HepG2 (cell line): ENCODE results near the gene KLHL17. TPM values are rescaled to one million over a fixed set of nuclear protein-coding genes. Genes with fewer than 3 reads are reported as not detected.

Source experiments
- ATAC-seq: fragments of 200-7000 bp; cut with Tn5 transposase; 3 replicates; pipeline ENCODE4 v1.9.1; 2020; ENCODE audit warnings: mild to moderate bottlenecking, moderate library complexity
- BruUV-seq: library from RNA; stranded (reverse); fragments of 400-500 nt; replicated peaks from 2 replicates; lab custom pipeline; 2021; lab: Mats Ljungman, UMichigan
- CTCF ChIA-PET: fragments of 300-600 bp; formaldehyde crosslinking; extraction: SDS; loops from one replicate; lab custom pipeline; 2021; ENCODE audit warnings: low total read pairs, inconsistent platforms, low intra/inter-chr PET ratio; lab: Yijun Ruan, JAX
- POLR2A ChIA-PET: fragments of 350-600 bp; sonication (Branson Sonifier 250); formaldehyde crosslinking; loops from one replicate; lab custom pipeline; 2020; ENCODE audit warnings: antibody characterized with exemption, inconsistent platforms; lab: Yijun Ruan, JAX
- DNase-seq: peaks from one replicate; pipeline ENCODE4 v3.0.0-alpha.2; 2015; ENCODE audit warnings: low spot score
- FAIRE-seq: peaks from 3 replicates; lab custom pipeline; 2011; peaks lifted over from hg19 to GRCh38; lab: Jason Lieb, UNC
- H2AFZ ChIP-seq: one replicate; pipeline ENCODE4 v1.6.1; 2011; ENCODE audit warnings: low read length, inconsistent platforms
- H3K27ac ChIP-seq: fragments of 300-600 bp; 3 replicates; pipeline ENCODE4 v1.8.0; 2011; ENCODE audit warnings: mixed run types, mild to moderate bottlenecking, mixed read lengths, low read length, inconsistent platforms; ENCODE audit not compliant: insufficient read depth; ENCODE audit errors: extremely low read length
- H3K27me3 ChIP-seq, 2 experiments: fragments of 200-600 bp in 1 of 2; 2 replicates in 1 of 2; 3 replicates in 1 of 2; pipeline versions ENCODE4 v1.6.0 to v1.8.0; 2011; ENCODE audit warnings: low read length in 2 of 2, mild to moderate bottlenecking in 2 of 2, moderate library complexity in 2 of 2, inconsistent platforms in 1 of 2; ENCODE audit not compliant: insufficient read depth in 2 of 2, control insufficient read depth in 1 of 2
- H3K36me3 ChIP-seq, 2 experiments: fragments of 200-600 bp in 1 of 2; replicated peaks in 1 of 2; 2 replicates in 1 of 2; 3 replicates in 1 of 2; pipeline versions ENCODE4 v1.5.1 to v1.8.0; 2011; ENCODE audit warnings: low read length in 2 of 2, inconsistent platforms in 1 of 2; ENCODE audit not compliant: insufficient read depth in 2 of 2, control insufficient read depth in 1 of 2
- H3K4me1 ChIP-seq: 2 replicates; pipeline ENCODE4 v1.5.1; 2012; ENCODE audit warnings: low read length, inconsistent platforms; ENCODE audit not compliant: insufficient read depth
- H3K4me2 ChIP-seq: 2 replicates; pipeline ENCODE4 v1.6.0; 2011; ENCODE audit warnings: low read depth, low read length, inconsistent platforms
- H3K4me3 ChIP-seq, 3 experiments: fragments of 200-600 bp in 1 of 3; sonication (generic), shearing (Covaris generic) in 1 of 3; replicated peaks in 1 of 3; 2 replicates each; pipeline ENCODE4 v1.5.1; 2011 to 2016; ENCODE audit warnings: low read length in 3 of 3, inconsistent platforms in 2 of 3, low read depth in 2 of 3, mild to moderate bottlenecking in 2 of 3, control low read depth in 1 of 3, mixed read lengths in 1 of 3; ENCODE audit not compliant: insufficient read depth in 1 of 3
- H3K79me2 ChIP-seq: one replicate; pipeline ENCODE4 v1.6.1; 2011; ENCODE audit warnings: low read length, inconsistent platforms; ENCODE audit not compliant: insufficient read depth
- H3K9ac ChIP-seq: 2 replicates; pipeline ENCODE4 v1.6.0; 2011; ENCODE audit warnings: mild to moderate bottlenecking, low read depth, low read length, inconsistent platforms; ENCODE audit not compliant: insufficient read depth
- H3K9me3 ChIP-seq: 2 replicates; pipeline ENCODE4 v1.5.1; 2012; ENCODE audit warnings: mild to moderate bottlenecking, low read length
- H4K20me1 ChIP-seq: 2 replicates; pipeline ENCODE4 v1.6.0; 2011; ENCODE audit warnings: inconsistent platforms, mild to moderate bottlenecking, low read length, moderate library complexity; ENCODE audit not compliant: insufficient read depth
- ATRX ChIP-seq: sonication (generic); formaldehyde crosslinking; IDR thresholded peaks from 2 replicates; pipeline ENCODE4 v1.4.0; 2020; ENCODE audit warnings: missing genetic modification reagents, borderline replicate concordance
- MXD4 ChIP-seq: IDR thresholded peaks from 2 replicates; pipeline ENCODE4 v1.6.1; 2016; ENCODE audit warnings: mild to moderate bottlenecking, missing biosample characterization, missing genetic modification reagents
- SRSF9 ChIP-seq: fragments of 200-400 bp; formaldehyde crosslinking; IDR thresholded peaks from 2 replicates; pipeline ENCODE4 v1.6.1; 2018; ENCODE audit warnings: borderline replicate concordance, mild to moderate bottlenecking, low read depth, low read length; ENCODE audit not compliant: insufficient read depth, poor library complexity, severe bottlenecking
- ZNF296 ChIP-seq: sonication (generic); formaldehyde crosslinking; conservative IDR thresholded peaks from 2 replicates; pipeline ENCODE4 v1.5.0; 2020; ENCODE audit warnings: mild to moderate bottlenecking, missing genetic modification reagents
- ZNF570 ChIP-seq: sonication (generic); formaldehyde crosslinking; IDR thresholded peaks from 2 replicates; pipeline ENCODE4 v1.4.0; 2020; ENCODE audit warnings: mild to moderate bottlenecking, missing genetic modification reagents, borderline replicate concordance
- ZNF75D ChIP-seq: sonication (generic); formaldehyde crosslinking; IDR thresholded peaks from 2 replicates; pipeline ENCODE4 v1.8.1; 2023; ENCODE audit warnings: missing genetic modification reagents, mild to moderate bottlenecking, borderline replicate concordance
- WGBS: methylation state at CpG from one replicate; pipeline ENCODE4 v1.1.6; 2017; ENCODE audit warnings: low lambda C conversion rate; 5-methylcytosine and 5-hydroxymethylcytosine counted together
- in situ Hi-C: cut with HindIII; loops from 2 replicates; pipeline ENCODE4 v1.10.0; 2017; ENCODE audit warnings: low pct_unique_long_range_greater_than_20kb; ENCODE audit not compliant: extremely low pct_ligation_motif_present
- intact Hi-C: fragments of 100-400 bp; cut with micrococcal nuclease; formaldehyde crosslinking; loops from one replicate; pipeline ENCODE4 v1.10.0; 2022; ENCODE audit not compliant: unreplicated experiment
- polyA plus RNA-seq, 8 experiments: library from polyadenylated mRNA; depleted of rRNA in 3 of 8; stranded (reverse) in 7 of 8; unstranded in 1 of 8; fragments of >200 nt; fragmentation: Illumina TruSeq in 4 of 8; extraction: Trizol in 4 of 8; gene quantifications; 2 replicates each; pipeline versions ENCODE4 v1.2.1 to v1.2.3, GENCODE V29; 2011 to 2016; ENCODE audit warnings: low read depth in 4 of 8, missing spikeins in 1 of 8, mixed read lengths in 1 of 8; ENCODE audit not compliant: insufficient read depth in 1 of 8
- total RNA-seq, 5 experiments: library from RNA; depleted of rRNA; stranded (reverse); fragments of >200 nt; fragmentation: Illumina TruSeq; extraction: Trizol; gene quantifications; 2 replicates each; pipeline ENCODE4 v1.2.3, GENCODE V29; 2016; ENCODE audit warnings: low read depth in 1 of 5
- TF ChIP-seq, protein P1 (sequence below): sonication (generic); formaldehyde crosslinking; IDR thresholded peaks from 2 replicates; pipeline ENCODE4 v1.5.1; 2020; ENCODE audit warnings: missing genetic modification reagents, mild to moderate bottlenecking, borderline replicate concordance
- TF ChIP-seq, protein P2 (sequence below): sonication (generic); formaldehyde crosslinking; IDR thresholded peaks from 2 replicates; pipeline ENCODE4 v1.8.1; 2023; ENCODE audit warnings: mild to moderate bottlenecking, inconsistent platforms, moderate library complexity, missing genetic modification reagents, borderline replicate concordance
- TF ChIP-seq, protein P3 (sequence below): sonication (generic); formaldehyde crosslinking; IDR thresholded peaks from 2 replicates; pipeline ENCODE4 v1.4.0; 2020; ENCODE audit warnings: missing genetic modification reagents
- TF ChIP-seq, protein P4 (sequence below): sonication (generic); formaldehyde crosslinking; IDR thresholded peaks from 2 replicates; pipeline ENCODE4; 2020; ENCODE audit warnings: missing genetic modification reagents, mild to moderate bottlenecking, borderline replicate concordance

The KLHL17 gene
- total and polyA plus RNA-seq, 2 of the 13 experiments (the other 11 are each of a cell fraction or from before 2014, with no cell fraction given), result 9.3 to 24.7 TPM

DNA sequence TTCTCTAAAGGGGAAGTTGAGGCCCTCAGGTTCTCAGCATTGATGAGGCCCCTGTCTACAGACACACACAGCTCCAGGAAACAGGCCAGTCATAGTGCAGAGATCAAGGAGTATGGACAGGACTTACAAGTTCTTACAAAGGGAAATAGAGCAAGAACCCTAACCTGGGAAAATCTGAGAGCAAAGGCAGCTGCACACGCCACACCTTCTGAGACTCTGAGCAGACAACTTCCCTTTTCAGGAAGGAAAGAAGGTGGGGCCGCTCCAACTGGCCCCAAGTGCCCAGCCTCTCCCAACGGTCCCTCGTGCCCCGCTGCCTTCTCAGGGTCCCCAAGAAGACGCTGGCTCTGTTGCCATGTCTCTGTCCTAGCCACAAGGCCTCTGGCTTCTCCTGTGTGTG is 4.9 kb upstream of the KLHL17 start:
- H3K9ac ChIP-seq, result no peak overlapping the region
- peaks cover 0 to 4% of the 10 kb centered on the region in 2 experiments; a peak in 1 of 5 replicates for H3K27me3 ChIP-seq
- 96% methylated on average over 5 of the region's 6 CpGs for WGBS
- in situ Hi-C loops, result no loop called here
- TF ChIP-seq MXD4 (CRISPR knock-in tag), result no peak
- TF ChIP-seq, protein P1, sequence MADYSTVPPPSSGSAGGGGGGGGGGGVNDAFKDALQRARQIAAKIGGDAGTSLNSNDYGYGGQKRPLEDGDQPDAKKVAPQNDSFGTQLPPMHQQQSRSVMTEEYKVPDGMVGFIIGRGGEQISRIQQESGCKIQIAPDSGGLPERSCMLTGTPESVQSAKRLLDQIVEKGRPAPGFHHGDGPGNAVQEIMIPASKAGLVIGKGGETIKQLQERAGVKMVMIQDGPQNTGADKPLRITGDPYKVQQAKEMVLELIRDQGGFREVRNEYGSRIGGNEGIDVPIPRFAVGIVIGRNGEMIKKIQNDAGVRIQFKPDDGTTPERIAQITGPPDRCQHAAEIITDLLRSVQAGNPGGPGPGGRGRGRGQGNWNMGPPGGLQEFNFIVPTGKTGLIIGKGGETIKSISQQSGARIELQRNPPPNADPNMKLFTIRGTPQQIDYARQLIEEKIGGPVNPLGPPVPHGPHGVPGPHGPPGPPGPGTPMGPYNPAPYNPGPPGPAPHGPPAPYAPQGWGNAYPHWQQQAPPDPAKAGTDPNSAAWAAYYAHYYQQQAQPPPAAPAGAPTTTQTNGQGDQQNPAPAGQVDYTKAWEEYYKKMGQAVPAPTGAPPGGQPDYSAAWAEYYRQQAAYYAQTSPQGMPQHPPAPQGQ (CRISPR knock-in tag), result no peak
- no peak for TF ChIP-seq ZNF75D (CRISPR knock-in tag)
- no peak for TF ChIP-seq ZNF296 (CRISPR knock-in tag)
- no peak for TF ChIP-seq ATRX (CRISPR knock-in tag)
- no peak for TF ChIP-seq ZNF570 (CRISPR knock-in tag)
- TF ChIP-seq, protein P2, sequence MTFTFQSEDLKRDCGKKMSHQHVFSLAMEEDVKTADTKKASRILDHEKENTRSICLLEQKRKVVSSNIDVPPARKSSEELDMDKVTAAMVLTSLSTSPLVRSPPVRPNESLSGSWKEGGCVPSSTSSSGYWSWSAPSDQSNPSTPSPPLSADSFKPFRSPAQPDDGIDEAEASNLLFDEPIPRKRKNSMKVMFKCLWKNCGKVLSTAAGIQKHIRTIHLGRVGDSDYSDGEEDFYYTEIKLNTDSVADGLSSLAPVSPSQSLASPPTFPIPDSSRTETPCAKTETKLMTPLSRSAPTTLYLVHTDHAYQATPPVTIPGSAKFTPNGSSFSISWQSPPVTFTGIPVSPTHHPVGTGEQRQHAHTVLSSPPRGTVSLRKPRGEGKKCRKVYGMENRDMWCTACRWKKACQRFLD, result no peak
- TF ChIP-seq, protein P3, sequence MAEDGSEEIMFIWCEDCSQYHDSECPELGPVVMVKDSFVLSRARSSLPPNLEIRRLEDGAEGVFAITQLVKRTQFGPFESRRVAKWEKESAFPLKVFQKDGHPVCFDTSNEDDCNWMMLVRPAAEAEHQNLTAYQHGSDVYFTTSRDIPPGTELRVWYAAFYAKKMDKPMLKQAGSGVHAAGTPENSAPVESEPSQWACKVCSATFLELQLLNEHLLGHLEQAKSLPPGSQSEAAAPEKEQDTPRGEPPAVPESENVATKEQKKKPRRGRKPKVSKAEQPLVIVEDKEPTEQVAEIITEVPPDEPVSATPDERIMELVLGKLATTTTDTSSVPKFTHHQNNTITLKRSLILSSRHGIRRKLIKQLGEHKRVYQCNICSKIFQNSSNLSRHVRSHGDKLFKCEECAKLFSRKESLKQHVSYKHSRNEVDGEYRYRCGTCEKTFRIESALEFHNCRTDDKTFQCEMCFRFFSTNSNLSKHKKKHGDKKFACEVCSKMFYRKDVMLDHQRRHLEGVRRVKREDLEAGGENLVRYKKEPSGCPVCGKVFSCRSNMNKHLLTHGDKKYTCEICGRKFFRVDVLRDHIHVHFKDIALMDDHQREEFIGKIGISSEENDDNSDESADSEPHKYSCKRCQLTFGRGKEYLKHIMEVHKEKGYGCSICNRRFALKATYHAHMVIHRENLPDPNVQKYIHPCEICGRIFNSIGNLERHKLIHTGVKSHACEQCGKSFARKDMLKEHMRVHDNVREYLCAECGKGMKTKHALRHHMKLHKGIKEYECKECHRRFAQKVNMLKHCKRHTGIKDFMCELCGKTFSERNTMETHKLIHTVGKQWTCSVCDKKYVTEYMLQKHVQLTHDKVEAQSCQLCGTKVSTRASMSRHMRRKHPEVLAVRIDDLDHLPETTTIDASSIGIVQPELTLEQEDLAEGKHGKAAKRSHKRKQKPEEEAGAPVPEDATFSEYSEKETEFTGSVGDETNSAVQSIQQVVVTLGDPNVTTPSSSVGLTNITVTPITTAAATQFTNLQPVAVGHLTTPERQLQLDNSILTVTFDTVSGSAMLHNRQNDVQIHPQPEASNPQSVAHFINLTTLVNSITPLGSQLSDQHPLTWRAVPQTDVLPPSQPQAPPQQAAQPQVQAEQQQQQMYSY, result no peak
- no peak for TF ChIP-seq SRSF9
- TF ChIP-seq, protein P4, sequence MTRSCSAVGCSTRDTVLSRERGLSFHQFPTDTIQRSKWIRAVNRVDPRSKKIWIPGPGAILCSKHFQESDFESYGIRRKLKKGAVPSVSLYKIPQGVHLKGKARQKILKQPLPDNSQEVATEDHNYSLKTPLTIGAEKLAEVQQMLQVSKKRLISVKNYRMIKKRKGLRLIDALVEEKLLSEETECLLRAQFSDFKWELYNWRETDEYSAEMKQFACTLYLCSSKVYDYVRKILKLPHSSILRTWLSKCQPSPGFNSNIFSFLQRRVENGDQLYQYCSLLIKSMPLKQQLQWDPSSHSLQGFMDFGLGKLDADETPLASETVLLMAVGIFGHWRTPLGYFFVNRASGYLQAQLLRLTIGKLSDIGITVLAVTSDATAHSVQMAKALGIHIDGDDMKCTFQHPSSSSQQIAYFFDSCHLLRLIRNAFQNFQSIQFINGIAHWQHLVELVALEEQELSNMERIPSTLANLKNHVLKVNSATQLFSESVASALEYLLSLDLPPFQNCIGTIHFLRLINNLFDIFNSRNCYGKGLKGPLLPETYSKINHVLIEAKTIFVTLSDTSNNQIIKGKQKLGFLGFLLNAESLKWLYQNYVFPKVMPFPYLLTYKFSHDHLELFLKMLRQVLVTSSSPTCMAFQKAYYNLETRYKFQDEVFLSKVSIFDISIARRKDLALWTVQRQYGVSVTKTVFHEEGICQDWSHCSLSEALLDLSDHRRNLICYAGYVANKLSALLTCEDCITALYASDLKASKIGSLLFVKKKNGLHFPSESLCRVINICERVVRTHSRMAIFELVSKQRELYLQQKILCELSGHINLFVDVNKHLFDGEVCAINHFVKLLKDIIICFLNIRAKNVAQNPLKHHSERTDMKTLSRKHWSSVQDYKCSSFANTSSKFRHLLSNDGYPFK (CRISPR knock-in tag), result no peak
- TF ChIP-seq, all 625 proteins: peak for 0
- Histone ChIP-seq H3K4me3 (no peak overlapping the region), H3K4me1 (peaks cover 11% of the 10 kb centered on the region), H2AFZ (no peak overlapping the region), H3K36me3 (peaks cover 38 to 66% of the 10 kb centered on the region in 2 experiments), H3K9me3 (no peaks in the 10 kb centered on the region), H3K79me2 (peaks cover 21% of the 10 kb centered on the region), H3K27ac (no peak overlapping the region), H4K20me1 (peaks cover 17% of the 10 kb centered on the region), H3K4me2 (no peak overlapping the region)
- POLR2A ChIA-PET, result no interaction called here
- DNase-seq (no peak), FAIRE-seq (no peak), ATAC-seq (no peak)
- BruUV-seq, result no TSS peak
- intact Hi-C loops, result no loop called here
- CTCF ChIA-PET, result no interaction called here
